SKM-1 treated with dmso at 0.1 percent for 144 hours (cell line): Measurements from ENCODE around the gene PEX5L.
A peak's percentile ranks its signal among the peaks of the same experiment; 100 is the strongest.
"Not testable (repeated sequence)": the region's sequence is repeated elsewhere in the genome, so short reads cannot be mapped to it uniquely, and the experiment has no call there.

Experiments
- DNase-seq: peaks from one replicate; lab custom pipeline; 2025; ENCODE audit not compliant: unreplicated experiment; lab: John Stamatoyannopoulos, UW

PEX5L gene

GRCh38 chr3:180036671-180037455, at the start of gene PEX5L:
Gene PEX5L, minus strand, starts transcription at chr3:180036937. Its CDS starts 338 bp downstream, at chr3:180036599.
- DNase-seq = peak; percentile 60

- DNase-seq = no peak
These were observed 48.5 kb upstream of the PEX5L start for GRCh38 chr3:180085122-180085710.

- no peak for DNase-seq
These were observed 46.0 kb upstream of the PEX5L start for GRCh38 chr3:180082699-180083098.

- no peak for DNase-seq
These were observed 41.9 kb upstream of the PEX5L start for GRCh38 chr3:180078592-180078991.

DNA sequence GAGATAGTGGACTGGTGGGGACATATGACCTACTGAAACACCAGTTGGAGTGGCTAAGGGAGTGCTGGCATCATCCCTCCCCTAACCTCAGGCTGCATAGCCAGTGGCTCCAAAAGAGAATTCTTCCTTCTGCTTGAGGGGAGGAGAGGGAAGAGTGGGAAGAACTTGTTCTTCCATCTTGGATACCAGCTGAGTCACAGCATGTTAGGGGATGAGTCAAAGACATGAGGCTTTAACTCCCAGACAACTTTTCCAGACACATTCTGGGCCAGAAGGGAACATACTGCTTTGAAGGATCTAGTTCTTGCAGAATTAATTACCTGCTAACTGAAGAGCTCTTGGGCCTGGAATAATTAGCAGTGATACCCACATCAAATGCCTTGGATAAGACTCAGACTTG, 36.8 kb upstream of the PEX5L start:
- DNase-seq = no peak

DNA sequence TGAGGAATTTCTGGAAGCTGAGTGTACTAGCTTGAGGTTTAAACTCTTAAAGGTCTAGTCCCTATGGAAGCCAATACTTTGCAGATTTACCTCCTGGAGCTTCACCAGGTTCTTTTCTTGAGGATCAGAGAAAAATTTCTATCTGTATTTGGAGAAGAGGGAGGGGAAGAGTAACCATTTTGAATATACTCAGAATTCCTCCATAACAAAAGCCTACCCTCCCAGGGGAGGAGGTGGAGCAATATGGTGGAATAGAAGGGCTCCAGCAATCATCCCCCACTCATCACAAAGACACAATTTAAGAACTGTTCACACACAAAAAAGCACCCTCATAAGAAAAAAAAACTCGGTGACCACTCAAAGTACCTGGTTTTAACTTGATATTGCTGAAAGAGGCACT, 36.0 kb upstream of the PEX5L start:
- no peak for DNase-seq

- no peak for DNase-seq
These were observed 34.2 kb upstream of the PEX5L start for GRCh38 chr3:180070925-180071324.

GRCh38 chr3:180068023-180068422, 31.3 kb upstream of the PEX5L start:
- DNase-seq = no peak

DNA sequence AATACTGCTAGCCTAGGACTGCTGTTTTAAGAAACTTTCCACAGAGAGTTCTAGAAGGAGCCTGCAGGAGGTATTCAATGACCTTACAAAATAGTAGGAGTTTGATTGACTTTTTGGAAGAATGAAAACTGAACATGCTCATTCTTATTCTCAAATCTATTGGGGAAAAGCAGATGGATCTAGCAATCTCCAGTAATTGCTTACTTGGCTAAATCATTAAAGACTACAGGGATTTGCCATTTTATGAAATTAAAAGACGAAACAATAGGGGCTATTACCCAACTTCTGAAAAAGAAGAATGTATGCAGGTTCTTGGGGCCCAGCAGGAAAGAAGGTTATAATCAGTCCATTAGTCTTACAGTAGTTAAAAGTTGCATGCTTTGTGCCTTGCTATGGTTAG, 29.9 kb upstream of the PEX5L start:
- DNase-seq = no peak

DNA sequence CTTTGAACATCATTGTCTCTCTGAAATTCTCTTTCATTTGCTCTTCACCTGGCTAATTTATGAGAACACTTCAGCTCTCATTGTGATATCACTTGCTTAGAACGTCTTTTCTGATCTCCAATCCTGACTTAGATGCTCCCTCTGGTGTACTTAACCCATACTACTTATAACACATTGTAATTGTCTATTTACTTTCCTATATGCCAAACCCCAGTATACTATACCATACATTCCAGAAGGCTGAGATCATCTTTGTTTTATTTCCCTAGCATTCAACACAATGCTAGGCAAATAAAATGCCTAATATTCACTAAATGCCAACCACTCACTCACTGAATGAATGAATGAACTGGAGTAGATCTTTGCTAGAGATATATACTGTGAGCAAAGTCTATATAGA, 27.0 kb upstream of the PEX5L start:
- no peak for DNase-seq

- no peak for DNase-seq
These were observed 26.0 kb upstream of the PEX5L start for GRCh38 chr3:180062771-180063170.

DNA sequence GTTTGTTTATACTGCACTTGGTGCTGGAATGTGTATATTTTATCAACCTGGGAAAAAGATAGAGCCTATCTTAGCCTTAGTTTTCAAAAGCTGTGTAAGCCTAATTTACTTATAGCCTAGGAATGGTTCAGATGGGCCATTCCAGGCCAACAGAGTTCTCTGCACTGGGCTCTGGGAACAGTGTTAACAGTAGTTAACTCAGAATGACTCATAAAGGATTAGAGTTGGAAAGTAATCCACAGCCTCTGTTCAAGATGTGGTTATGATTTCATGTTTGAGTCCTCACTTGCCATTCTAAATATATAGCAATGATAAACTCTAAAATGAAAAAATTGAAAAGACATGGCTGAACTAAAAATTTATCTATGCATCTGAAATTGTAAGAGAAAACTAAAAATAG, 22.6 kb upstream of the PEX5L start:
- DNase-seq = no peak

DNA sequence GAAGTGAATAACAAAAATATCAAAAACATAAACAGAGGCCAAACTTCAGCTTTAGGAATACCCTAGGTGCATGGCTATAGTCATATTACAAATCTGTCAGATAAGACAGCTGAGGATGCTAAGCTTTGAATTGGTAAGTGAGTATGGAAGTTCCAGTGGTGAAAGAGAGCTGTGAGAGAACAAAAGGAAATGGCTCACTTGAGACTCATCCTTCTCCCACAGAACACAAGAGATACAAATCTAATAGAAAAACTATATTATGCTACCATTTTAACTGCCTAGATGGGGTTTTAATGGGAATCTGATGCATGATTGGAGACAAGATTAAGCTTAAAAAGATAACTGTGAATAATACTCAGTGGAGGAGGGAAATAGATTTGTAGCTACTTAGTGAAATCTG, 21.5 kb upstream of the PEX5L start:
- no peak for DNase-seq

GRCh38 chr3:180055656-180056055, 18.9 kb upstream of the PEX5L start:
- not testable (repeated sequence) for DNase-seq

- no peak for DNase-seq
These were observed 12.7 kb upstream of the PEX5L start for GRCh38 chr3:180049391-180049790.

DNA sequence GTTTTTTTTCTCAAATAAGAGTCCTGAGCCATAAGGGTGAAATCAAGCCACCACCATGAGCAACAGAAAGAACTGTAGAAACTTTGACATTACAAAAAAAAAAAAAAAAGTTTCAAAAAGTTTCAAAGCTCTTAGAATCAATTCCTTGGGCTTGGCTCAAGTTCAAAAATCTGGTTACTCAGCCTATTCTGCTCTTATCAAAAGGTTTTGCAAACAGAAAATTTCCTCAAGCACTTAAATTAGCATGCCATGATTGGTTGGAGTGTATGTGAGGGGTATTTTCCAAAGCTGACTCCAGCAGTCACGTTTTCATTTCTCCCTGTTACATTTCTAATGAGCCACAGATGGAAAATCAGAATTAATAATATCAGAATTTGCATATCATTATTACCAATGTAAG, 12.1 kb upstream of the PEX5L start:
- DNase-seq = no peak

DNA sequence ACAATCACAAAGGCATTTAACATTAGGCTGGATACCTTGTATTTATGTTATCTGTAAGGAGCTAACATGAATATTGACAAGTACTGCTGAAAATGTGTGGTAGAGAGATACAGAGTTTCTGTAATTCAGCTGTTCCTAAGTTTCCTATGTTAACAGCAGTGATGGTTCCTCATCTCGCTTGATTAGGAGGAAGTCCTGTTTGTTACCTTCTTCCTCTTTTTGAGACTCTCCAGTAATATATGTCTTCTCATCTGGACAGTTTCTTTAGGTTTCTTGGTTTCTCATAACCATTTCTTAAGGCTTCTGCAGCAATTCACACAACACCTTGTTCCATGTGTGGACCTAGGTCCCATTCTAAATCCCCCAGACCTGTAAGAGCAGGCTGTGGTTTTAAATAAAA, 11.4 kb upstream of the PEX5L start:
- DNase-seq = peak; percentile 87

DNA sequence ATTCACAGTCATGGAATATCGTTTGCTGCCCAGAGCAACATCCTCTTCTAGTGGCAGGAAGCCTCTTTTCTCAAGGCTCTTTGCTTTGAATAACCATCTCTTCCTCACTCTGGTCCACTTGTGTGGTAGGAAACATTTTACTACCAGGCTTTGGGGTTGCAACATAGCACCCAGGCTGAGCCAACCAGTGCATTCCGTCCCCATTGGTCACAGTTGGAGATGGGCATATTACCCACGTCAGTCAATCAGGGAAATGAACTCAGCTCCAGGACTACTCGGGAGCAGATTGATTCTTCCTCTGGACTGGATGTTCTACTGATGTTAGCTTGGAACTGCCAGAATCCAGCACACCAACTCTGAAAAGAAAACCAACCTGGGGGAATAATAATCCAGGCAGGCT, 4.2 kb upstream of the PEX5L start:
- DNase-seq = no peak

- DNase-seq = peak; percentile 11
These were observed 556 bp downstream of the PEX5L start for GRCh38 chr3:180036092-180036670.

DNA sequence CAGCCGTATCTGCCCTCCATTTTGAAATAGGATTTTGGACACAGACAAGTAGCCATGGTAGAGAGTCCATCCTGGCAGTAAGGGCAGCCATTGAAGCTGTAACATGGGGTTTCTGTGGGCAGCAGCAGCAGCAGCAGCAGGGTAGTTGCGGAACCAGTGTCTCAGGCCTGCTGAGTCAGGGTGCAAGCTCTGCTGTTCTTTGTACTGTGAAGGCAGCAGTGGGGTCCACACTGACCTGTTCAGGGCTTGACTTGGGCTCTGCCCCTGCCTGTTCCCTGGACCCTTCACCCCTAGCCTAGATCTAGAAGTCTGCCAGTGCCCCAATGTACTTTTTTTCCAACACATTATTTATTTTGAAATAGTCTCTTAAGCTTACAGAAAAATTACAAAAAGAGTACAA, 9.7 kb downstream of the PEX5L start:
- DNase-seq = no peak

DNA sequence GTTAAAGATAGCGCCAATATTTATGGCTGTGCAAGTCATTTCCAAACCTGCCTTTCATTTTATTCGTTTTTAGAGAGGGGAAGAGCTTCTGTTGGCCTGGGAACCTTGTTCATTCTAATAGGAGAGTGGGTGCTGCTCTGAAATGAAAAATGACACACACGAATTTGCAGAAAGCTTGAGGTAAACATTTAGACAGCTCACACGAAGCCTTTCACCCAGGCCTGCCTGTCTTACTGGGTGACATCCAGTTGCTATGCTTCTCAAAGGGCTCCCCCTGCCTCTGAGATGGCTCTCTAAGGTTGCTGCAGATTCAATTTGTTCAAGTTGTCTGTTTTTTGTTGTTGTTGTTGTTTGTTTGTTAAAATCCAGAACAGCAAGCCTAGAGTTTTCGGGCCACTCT, 18.2 kb downstream of the PEX5L start:
- no peak for DNase-seq

DNA sequence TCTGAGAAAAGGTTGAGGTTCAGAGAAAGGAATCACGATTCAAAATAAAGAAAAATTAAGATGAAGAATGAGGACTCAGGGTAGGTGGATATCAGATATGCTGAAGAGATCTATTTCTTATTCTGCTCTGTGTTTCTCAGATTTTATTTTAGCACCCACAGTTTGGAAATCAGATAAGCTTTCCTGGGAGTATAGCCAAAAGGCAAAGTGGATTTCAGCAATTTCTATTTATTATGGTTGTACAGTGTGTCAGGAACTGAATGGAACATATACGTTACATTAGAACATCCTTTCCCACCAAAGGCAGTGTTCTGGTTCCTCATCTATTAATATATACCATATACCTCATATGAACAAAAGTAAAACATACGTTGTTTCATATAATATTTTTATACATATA, 18.9 kb downstream of the PEX5L start:
- no peak for DNase-seq
